ENCODE results near the gene SLC22A8.

DNA sequence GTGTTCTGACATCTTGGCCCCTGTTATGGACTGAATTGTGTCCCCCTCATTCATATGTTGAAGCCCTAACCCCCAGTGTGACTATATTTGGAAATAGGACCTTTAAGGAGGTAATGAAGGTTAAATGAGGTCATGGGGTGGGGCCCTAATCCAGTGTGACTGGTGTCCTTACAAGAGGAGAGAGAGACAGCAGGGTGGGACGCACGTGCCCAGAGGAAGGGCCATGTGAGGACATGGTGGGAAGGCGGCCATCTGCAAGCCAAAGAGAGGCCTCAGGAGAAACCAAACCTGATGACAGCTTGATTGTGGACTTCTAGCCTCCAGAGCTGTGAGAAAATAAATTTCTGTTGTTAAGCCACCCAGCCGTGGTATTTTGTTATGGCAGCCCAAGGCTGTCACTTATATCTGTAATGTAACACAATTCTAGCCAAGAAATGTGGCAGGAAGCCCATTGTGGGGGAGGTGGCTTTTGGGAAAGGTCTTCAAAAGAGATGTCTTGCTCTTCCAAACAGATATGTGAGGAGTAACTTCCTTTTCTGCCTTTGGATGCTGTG, 54.5 kb downstream of the SLC22A8 start:
- TF ChIP-seq CTCF (conservative IDR thresholded peaks at IDR 0.05; ENCODE audit: low read depth in 2 of 2) (no peak), EZH2 (IDR thresholded peaks at IDR 0.05; ENCODE audit: low read depth, unreplicated experiment) (no peak), POLR2AphosphoS5 (IDR thresholded peaks at IDR 0.05; ENCODE audit: low read depth) (no peak), REST (IDR thresholded peaks at IDR 0.05; ENCODE audit: unreplicated experiment) (no peak), ZNF114 (CRISPR knock-in tag; IDR thresholded peaks at IDR 0.05) (no peak), ZNF462 (CRISPR knock-in tag; IDR thresholded peaks at IDR 0.05) (no peak), EZH2phosphoT487 (IDR thresholded peaks at IDR 0.05; ENCODE audit: unreplicated experiment) (no peak), CREB1 (CRISPR knock-in tag; IDR thresholded peaks at IDR 0.05; ENCODE audit: low read depth) (no peak)
- TF ChIP-seq, protein P1, sequence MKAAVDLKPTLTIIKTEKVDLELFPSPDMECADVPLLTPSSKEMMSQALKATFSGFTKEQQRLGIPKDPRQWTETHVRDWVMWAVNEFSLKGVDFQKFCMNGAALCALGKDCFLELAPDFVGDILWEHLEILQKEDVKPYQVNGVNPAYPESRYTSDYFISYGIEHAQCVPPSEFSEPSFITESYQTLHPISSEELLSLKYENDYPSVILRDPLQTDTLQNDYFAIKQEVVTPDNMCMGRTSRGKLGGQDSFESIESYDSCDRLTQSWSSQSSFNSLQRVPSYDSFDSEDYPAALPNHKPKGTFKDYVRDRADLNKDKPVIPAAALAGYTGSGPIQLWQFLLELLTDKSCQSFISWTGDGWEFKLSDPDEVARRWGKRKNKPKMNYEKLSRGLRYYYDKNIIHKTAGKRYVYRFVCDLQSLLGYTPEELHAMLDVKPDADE (IDR thresholded peaks at IDR 0.05), result no peak

Measured in GM23338 (cell line).